HL-60 (cell line): Measurements from ENCODE around the gene ZNF740.

Source experiments
- DNase-seq, 2 experiments: peaks; one replicate each; pipeline ENCODE4 v3.0.0-alpha.2; 2010 to 2020; ENCODE audit warnings: low read depth in 1 of 2, low spot score in 1 of 2
- H3K27ac ChIP-seq: fragments of 250-450 bp; sonication (Bioruptor Pico); replicated peaks from 2 replicates; pipeline ENCODE4 v1.5.1; 2020; ENCODE audit warnings: mild to moderate bottlenecking, moderate library complexity
- H3K27me3 ChIP-seq: fragments of 250-450 bp; sonication (Bioruptor Pico); 2 replicates; pipeline ENCODE4 v1.5.1; 2021; ENCODE audit warnings: mild to moderate bottlenecking, moderate library complexity; ENCODE audit not compliant: insufficient read depth, poor library complexity, severe bottlenecking
- H3K4me3 ChIP-seq: replicated peaks from 2 replicates; pipeline ENCODE4 v1.5.1; 2011; ENCODE audit warnings: mild to moderate bottlenecking, control low read depth, low read length; ENCODE audit not compliant: insufficient read depth
- CTCF ChIP-seq: IDR thresholded peaks from one replicate; pipeline ENCODE4 v1.5.1; 2011; ENCODE audit warnings: low read length, control low read depth, inconsistent platforms; ENCODE audit not compliant: insufficient read depth
- GABPA ChIP-seq: IDR thresholded peaks from 2 replicates; pipeline ENCODE4 v1.6.1; 2012; ENCODE audit warnings: low read depth
- POLR2AphosphoS5 ChIP-seq: IDR thresholded peaks from 2 replicates; pipeline ENCODE4 v1.6.1; 2012; ENCODE audit warnings: low read depth
- REST ChIP-seq: IDR thresholded peaks from 2 replicates; pipeline ENCODE4 v1.6.1; 2012; ENCODE audit warnings: low read depth; ENCODE audit not compliant: insufficient replicate concordance
- SPI1 ChIP-seq: IDR thresholded peaks from 2 replicates; pipeline ENCODE4 v1.6.1; 2012; ENCODE audit warnings: low read depth, mild to moderate bottlenecking, borderline replicate concordance

The ZNF740 gene

GRCh38 chr12:53235164-53235563, 54.6 kb downstream of the ZNF740 start:
- no peak for DNase-seq
- no peak for TF ChIP-seq SPI1
- H3K27me3 ChIP-seq, result peaks cover 15% of the 10 kb centered on the region
- H3K27ac ChIP-seq, result no peak overlapping the region
- no peak overlapping the region for H3K4me3 ChIP-seq

GRCh38 chr12:53235742-53236442, 55.4 kb downstream of the ZNF740 start:
- no peak for TF ChIP-seq SPI1
- no peak for TF ChIP-seq CTCF
- no peak for TF ChIP-seq GABPA
- no peak for TF ChIP-seq REST
- TF ChIP-seq POLR2AphosphoS5, result no peak
- H3K27me3 ChIP-seq, result peaks cover 15% of the 10 kb centered on the region
- no peak overlapping the region for H3K4me3 ChIP-seq
- no peak for DNase-seq
- H3K27ac ChIP-seq, result no peak overlapping the region

- H3K27me3 ChIP-seq, result peaks cover 11% of the 10 kb centered on the region
- H3K27ac ChIP-seq, result no peak overlapping the region
- TF ChIP-seq GABPA, result no peak
- TF ChIP-seq CTCF, result no peak
- no peak for TF ChIP-seq SPI1
- TF ChIP-seq REST, result no peak
- no peak overlapping the region for H3K4me3 ChIP-seq
- DNase-seq, result no peak
These were observed 56.1 kb downstream of the ZNF740 start for GRCh38 chr12:53236443-53237111.

GRCh38 chr12:53239643-53240258, 59.2 kb downstream of the ZNF740 start:
- Histone ChIP-seq H3K27ac (no peak overlapping the region), H3K27me3 (no peaks in the 10 kb centered on the region), H3K4me3 (no peak overlapping the region)
- TF ChIP-seq GABPA (no peak), REST (no peak), POLR2AphosphoS5 (no peak), SPI1 (no peak), CTCF (no peak)
- no peak for DNase-seq
